Lung (tissue), 12 donors: ENCODE measurements around the gene ADGRG6. TPM values are rescaled to one million over a fixed set of nuclear protein-coding genes. Genes with fewer than 3 reads are reported as not detected.

Source experiments
- ATAC-seq: fragments of 200-7000 bp; cut with Tn5 transposase; one replicate; pipeline ENCODE4 v1.9.1; 2020; ENCODE audit warnings: moderate number of reproducible peaks; ENCODE audit not compliant: insufficient read depth, low FRiP score
- DNase-seq, 3 donors: peaks; one replicate each; pipeline ENCODE4 v3.0.0-alpha.2; 2013 to 2017
- H3K27ac ChIP-seq, 2 donors: one replicate each; pipeline ENCODE4 v1.5.1; 2013; ENCODE audit warnings: mild to moderate bottlenecking in 2 of 2, moderate library complexity in 2 of 2, control low read depth in 1 of 2, inconsistent platforms in 1 of 2, low read depth in 1 of 2, low read length in 1 of 2
- H3K27me3 ChIP-seq, 3 donors: one replicate each; pipeline ENCODE4 v1.5.1; 2013; ENCODE audit warnings: low read length in 2 of 3; ENCODE audit not compliant: control insufficient read depth in 3 of 3, insufficient read depth in 3 of 3
- H3K36me3 ChIP-seq, 4 donors: one replicate each; pipeline ENCODE4 v1.5.1; 2013; ENCODE audit warnings: low read length in 4 of 4, mild to moderate bottlenecking in 1 of 4, moderate library complexity in 1 of 4; ENCODE audit not compliant: control insufficient read depth in 4 of 4, insufficient read depth in 4 of 4
- H3K4me1 ChIP-seq, 5 donors: one replicate each; pipeline ENCODE4 v1.5.1; 2013; ENCODE audit warnings: low read length in 5 of 5, mild to moderate bottlenecking in 2 of 5, moderate library complexity in 1 of 5; ENCODE audit not compliant: control insufficient read depth in 5 of 5, insufficient read depth in 5 of 5
- H3K4me3 ChIP-seq: one replicate; pipeline ENCODE4 v1.5.1; 2013; ENCODE audit warnings: mild to moderate bottlenecking, control low read depth, moderate library complexity
- H3K9ac ChIP-seq, 2 donors: one replicate each; pipeline ENCODE4 v1.5.1; 2013; ENCODE audit warnings: low read length in 2 of 2, control low read depth in 1 of 2; ENCODE audit not compliant: insufficient read depth in 1 of 2
- H3K9me3 ChIP-seq, 4 donors: one replicate each; pipeline ENCODE4 v1.5.1; 2013; ENCODE audit warnings: low read length in 3 of 4, mild to moderate bottlenecking in 1 of 4, moderate library complexity in 1 of 4; ENCODE audit not compliant: control insufficient read depth in 4 of 4, insufficient read depth in 3 of 4
- CTCF ChIP-seq: IDR thresholded peaks from 2 replicates; pipeline ENCODE4 v1.5.1; 2012; ENCODE audit warnings: mild to moderate bottlenecking; ENCODE audit errors: control extremely low read depth, extremely low read depth
- whole genome bisulfite sequencing, 2 donors: extraction: QIAGEN DNeasy Blood & Tissue Kit; methylation state at CpG; one replicate each; pipeline ENCODE4 v1.1.7; 2013; 5-methylcytosine and 5-hydroxymethylcytosine counted together
- polyA plus RNA-seq, 2 donors: library from polyadenylated mRNA; stranded (reverse); fragments of 200-250 nt; gene quantifications; one replicate each; pipeline ENCODE4 v1.2.1, GENCODE V29; 2013
- total RNA-seq, 2 donors: library from RNA; depleted of rRNA in 1 of 2; stranded (reverse); fragments of >200 nt in 1 of 2; gene quantifications; one replicate each; pipeline ENCODE4 v1.2.1, GENCODE V29; 2014 to 2021
- donor health status: control.
- donor health status: control.
- donor health status: Bipolar disorder and iron deficiency.
- donor health status: healthy.
- donor health status: DM: yes; HTN: yes; CAD: no.

Gene ADGRG6
- total and polyA plus RNA-seq, 4 donors = 6.4 to 177 (median 12.9) TPM

- Histone ChIP-seq H3K9me3 (no peaks in the 10 kb centered on the region), H3K27me3 (no peaks in the 10 kb centered on the region), H3K4me1 (peaks cover 0 to 3% (median 0%) of the 10 kb centered on the region in 5 donors), H3K9ac (no peak overlapping the region), H3K36me3 (peaks cover 0 to 8% (median 2%) of the 10 kb centered on the region in 4 donors), H3K4me3 (no peak overlapping the region), H3K27ac (no peak overlapping the region)
- ATAC-seq (no peak), DNase-seq (peak in 1 of 3 donors; percentile 17)
- WGBS, 2 donors = 84 to 88% methylated on average over 8 of the region's 8 CpGs
- no peak for TF ChIP-seq CTCF
Observed at GRCh38 chr6:142455957-142456589, 154.3 kb downstream of the ADGRG6 start.

- 95 to 98% methylated on average over 1 of the region's 1 CpG for WGBS, 2 donors
- no peak for TF ChIP-seq CTCF
- no peaks in the 10 kb centered on the region for H3K27me3 ChIP-seq
- peaks cover 0 to 3% (median 0%) of the 10 kb centered on the region in 5 donors for H3K4me1 ChIP-seq
- no peak for DNase-seq
- H3K9ac ChIP-seq = no peak overlapping the region
- H3K4me3 ChIP-seq = no peak overlapping the region
- no peaks in the 10 kb centered on the region for H3K36me3 ChIP-seq
- no peak for ATAC-seq
- no peak overlapping the region for H3K27ac ChIP-seq
- H3K9me3 ChIP-seq = peaks cover 0 to 4% (median 0%) of the 10 kb centered on the region in 4 donors
Observed at GRCh38 chr6:142457638-142458406, 156.0 kb downstream of the ADGRG6 start.

- DNase-seq = peak in 1 of 3 donors; percentile 37
- Histone ChIP-seq H3K9ac (no peak overlapping the region), H3K36me3 (no peaks in the 10 kb centered on the region), H3K4me3 (no peak overlapping the region), H3K4me1 (peaks cover 0 to 3% (median 0%) of the 10 kb centered on the region in 5 donors), H3K27me3 (no peaks in the 10 kb centered on the region), H3K27ac (no peak overlapping the region), H3K9me3 (peaks cover 0 to 4% (median 0%) of the 10 kb centered on the region in 4 donors)
- WGBS, 2 donors = 73 to 77% methylated on average over 2 of the region's 2 CpGs
- TF ChIP-seq CTCF = no peak
- no peak for ATAC-seq
Observed at GRCh38 chr6:142458836-142459235, 157.0 kb downstream of the ADGRG6 start.
